Putamen (tissue), 1 donor: ENCODE measurements around the gene ZNF507.
"Not testable (repeated sequence)": the region's sequence is repeated elsewhere in the genome, so short reads cannot be mapped to it uniquely, and the experiment has no call there.

Experiments
- DNase-seq: peaks from one replicate; pipeline ENCODE4 v3.0.0-alpha.2; 2016; ENCODE audit warnings: low spot score

Gene ZNF507

GRCh38 chr19:32368787-32369186, 23.4 kb downstream of the ZNF507 start:
- no peak for DNase-seq

- no peak for DNase-seq
These were observed 27.5 kb downstream of the ZNF507 start for GRCh38 chr19:32372726-32373517.

GRCh38 chr19:32373585-32374295, 28.3 kb downstream of the ZNF507 start:
- no peak for DNase-seq

- not testable (repeated sequence) for DNase-seq
These were observed 29.0 kb downstream of the ZNF507 start for GRCh38 chr19:32374362-32374761.

DNA sequence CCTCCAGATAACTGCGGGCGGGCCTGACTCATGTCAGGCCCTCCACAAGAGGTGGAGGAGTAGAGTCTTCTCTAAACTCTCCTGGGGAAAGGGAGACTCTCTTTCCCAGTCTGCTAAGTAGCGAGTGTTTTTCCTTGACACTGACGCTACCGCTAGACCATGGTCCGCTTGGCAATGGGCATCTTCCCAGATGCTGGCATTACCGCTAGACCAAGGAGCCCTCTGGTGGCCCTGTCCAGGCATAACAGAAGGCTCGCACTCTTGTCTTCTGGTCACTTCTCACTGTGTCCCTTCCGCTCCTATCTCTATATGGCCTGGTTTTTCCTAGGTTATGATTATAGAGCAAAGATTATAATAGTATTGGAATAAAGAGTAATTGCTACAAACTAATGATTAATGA, 31.7 kb downstream of the ZNF507 start:
- DNase-seq: not testable (repeated sequence)

GRCh38 chr19:32380269-32380668, 34.9 kb downstream of the ZNF507 start:
- DNase-seq: no peak

- DNase-seq: no peak
These were observed 42.4 kb downstream of the ZNF507 start for GRCh38 chr19:32387701-32388392.

DNA sequence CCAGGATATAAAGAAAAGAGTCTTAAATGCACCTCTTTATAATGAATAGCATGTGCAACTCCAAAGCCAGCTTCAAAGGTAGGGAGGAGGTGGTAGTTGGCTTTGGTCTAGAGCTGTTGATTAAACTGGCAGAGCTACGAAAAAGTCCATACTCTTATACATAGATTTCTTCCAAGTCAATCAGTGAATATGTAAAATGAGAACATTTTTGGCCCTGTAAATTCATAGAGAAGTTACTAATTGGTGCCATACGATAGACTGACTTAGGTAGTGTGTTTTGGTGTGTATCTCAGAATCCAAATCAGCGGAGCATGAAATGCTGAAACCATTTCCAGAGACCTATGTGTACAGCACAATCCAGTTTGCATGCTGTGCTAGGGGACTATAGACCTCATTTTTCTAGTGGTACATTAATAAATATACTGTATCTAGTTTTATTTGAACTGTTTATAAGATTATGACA, 43.0 kb downstream of the ZNF507 start:
- DNase-seq: no peak

DNA sequence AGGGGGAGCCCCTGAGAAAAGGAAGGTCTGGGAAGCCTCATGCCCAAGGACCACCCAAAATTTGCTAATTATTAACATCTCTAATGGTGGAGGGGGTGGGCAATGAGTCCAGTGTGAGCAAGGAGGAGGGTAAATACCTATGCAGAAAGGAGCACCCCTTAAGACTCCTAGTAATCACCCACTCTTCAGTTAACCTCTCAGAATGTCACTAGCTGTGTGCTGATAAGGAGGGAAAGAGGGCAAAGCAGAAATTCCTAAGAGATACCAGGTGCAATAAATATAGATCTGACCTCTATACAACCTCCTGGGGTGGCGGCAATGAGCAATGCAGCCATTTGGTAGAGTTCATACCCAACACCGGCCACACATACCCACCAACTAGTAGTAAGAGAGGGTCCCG, 47.5 kb downstream of the ZNF507 start:
- no peak for DNase-seq

GRCh38 chr19:32396046-32396652, 50.7 kb downstream of the ZNF507 start:
- peak; percentile 65 for DNase-seq

DNA sequence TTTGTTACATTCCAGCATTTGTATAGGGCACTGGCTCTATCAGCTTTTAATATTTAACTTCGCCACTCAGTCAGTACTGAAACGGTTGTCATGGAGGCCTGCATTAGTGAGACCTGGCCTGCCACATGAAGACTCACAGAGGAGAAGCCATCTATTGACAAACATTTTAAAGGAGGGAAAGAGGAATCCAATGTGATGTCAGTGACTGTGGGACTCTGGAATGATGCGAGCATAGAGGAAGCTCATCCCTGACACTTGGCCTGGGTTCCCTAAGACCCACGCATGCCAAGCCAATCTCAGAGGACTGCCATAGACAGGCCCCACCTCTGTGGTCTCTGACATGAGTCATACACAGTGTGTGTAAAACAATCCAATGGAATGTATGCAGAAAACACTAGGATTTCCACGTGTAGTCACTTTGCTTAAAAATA, 52.3 kb downstream of the ZNF507 start:
- no peak for DNase-seq

DNA sequence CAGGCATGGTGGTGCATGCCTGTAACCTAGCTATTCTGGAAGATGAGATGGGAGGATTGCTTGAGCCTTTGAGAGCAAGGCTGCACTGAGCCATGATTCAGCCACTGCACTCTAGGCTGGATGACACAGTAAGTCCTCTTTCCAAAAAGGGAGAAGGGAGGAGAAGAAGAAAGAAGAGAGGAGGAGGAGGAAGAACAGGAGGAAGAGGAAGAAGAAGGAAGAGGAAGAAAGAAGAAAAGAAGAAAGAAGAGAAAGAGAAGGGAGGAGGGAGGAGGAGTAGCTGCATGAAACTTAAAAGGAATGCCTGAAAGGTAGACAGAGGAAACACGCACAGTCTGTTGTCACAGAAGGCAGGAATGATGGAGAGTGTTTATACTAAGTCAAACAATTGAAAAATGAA, 56.6 kb downstream of the ZNF507 start:
- DNase-seq: no peak

DNA sequence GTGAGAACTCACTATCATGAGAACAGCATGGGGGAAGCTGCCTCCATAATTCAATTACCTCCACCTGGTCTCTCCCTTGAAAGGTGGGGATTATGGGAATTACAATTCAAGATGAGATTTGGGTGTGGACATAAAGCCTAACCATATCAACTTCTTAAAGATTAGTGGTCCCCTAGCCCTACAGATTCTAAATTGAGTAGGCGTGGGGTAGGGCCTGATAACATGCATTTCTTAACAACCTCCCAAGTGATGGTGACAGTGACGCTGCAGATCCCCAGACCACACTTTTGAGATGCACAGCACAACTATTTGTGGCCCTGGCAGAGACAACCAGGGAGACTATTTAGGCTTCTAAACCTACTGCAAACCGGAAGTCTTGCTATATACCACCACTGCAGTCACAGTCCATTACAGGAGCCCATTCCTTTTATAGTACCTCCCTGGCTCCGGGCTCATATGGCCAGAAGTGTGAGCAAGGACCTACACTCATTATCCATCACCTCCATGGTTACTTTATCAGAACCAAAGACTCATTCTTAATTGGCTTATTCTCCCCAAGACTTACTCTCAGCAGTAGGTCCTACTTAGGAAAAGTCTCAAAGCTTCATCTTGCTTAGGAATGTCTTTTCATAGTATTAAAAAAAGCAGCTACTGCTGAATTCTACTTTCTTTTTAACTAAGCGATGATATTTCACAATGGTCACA, 58.0 kb downstream of the ZNF507 start:
- DNase-seq: no peak

DNA sequence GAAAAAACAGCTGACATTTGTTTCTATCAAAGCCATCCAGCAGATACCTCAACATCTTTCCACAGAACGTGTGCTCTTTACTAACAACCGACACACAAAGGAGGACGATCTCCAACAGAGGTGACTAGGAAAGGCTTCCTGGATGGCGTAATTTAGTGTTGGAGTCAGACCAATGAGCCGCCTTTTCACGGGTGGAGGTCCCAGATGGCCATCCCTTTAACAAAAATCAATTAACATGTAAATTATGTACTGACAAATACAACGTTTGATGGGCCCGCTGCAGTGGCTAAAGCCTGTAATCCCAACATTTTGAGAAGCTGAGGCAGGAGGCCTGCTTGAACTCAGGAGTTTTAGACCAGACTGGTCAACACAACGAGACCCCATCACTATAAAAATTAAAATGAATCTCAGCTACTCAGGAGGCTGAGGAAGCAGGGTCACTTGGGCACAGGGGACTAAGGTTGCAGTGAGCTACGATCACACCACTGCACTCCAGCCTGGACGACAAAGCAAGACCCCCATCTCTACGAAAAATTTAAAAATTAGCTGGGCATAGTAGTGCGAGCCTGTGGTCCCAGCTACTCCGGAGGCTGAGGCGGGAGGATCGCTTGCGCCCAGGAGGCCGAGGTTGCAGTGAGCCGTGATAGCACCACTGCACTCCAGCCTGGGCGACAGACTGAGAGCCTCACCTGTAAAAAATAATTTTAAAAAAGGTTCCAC, 59.0 kb downstream of the ZNF507 start:
- DNase-seq: no peak

GRCh38 chr19:32404933-32405430, 59.6 kb downstream of the ZNF507 start:
- DNase-seq: no peak

- peak; percentile 92 for DNase-seq
These were observed 60.2 kb downstream of the ZNF507 start, which contains the start of gene DPY19L3 for GRCh38 chr19:32405431-32406160. TSS of gene DPY19L3 (plus strand) at chr19:32405770. CDS start at chr19:32408254, 2,484 bp downstream.

- no peak for DNase-seq
These were observed 61.0 kb downstream of the ZNF507 start for GRCh38 chr19:32406161-32407003.

- peak; percentile 86 for DNase-seq
These were observed 61.9 kb downstream of the ZNF507 start for GRCh38 chr19:32407004-32407992.
